ENCODE results near the gene RAD1. TPM values are rescaled to one million over a fixed set of nuclear protein-coding genes. Genes with fewer than 3 reads are reported as not detected.
A peak's percentile ranks its signal among the peaks of the same experiment; 100 is the strongest.

The RAD1 gene
- total RNA-seq, 4 donors from 2014 or later = 11.4 to 29.9 (median 17.7) TPM

DNA sequence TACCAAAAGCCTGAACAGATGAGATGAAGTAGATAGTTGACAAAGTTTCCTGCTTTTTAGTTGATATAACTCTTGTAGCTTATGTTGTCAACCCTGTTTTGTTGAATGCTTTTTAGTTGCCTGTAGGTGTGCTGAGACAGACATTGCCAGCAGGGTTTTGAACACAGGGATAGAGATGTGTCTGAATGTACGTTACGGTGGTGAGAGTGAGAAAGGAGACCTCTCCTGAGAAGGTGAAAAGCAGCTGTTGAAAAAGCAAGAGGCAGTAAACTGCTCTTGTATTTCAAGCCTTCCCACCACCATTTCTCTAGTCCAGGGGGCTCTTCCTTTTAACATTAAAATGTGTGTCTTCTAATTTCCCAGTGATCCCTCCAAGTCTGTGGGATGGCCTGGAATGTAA, 28.7 kb upstream of the RAD1 start:
- Histone ChIP-seq H3K9me3 (no peaks in the 10 kb centered on the region), H3K36me3 (peaks cover 54% of the 10 kb centered on the region), H3K4me3 (no peak overlapping the region), H3K4me1 (no peaks in the 10 kb centered on the region), H3K27me3 (no peaks in the 10 kb centered on the region), H3K27ac (no peak overlapping the region)
- WGBS = 100% methylated on average over 2 of the region's 2 CpGs
- TF ChIP-seq, protein P1, sequence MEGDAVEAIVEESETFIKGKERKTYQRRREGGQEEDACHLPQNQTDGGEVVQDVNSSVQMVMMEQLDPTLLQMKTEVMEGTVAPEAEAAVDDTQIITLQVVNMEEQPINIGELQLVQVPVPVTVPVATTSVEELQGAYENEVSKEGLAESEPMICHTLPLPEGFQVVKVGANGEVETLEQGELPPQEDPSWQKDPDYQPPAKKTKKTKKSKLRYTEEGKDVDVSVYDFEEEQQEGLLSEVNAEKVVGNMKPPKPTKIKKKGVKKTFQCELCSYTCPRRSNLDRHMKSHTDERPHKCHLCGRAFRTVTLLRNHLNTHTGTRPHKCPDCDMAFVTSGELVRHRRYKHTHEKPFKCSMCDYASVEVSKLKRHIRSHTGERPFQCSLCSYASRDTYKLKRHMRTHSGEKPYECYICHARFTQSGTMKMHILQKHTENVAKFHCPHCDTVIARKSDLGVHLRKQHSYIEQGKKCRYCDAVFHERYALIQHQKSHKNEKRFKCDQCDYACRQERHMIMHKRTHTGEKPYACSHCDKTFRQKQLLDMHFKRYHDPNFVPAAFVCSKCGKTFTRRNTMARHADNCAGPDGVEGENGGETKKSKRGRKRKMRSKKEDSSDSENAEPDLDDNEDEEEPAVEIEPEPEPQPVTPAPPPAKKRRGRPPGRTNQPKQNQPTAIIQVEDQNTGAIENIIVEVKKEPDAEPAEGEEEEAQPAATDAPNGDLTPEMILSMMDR (IDR thresholded peaks at IDR 0.05) = no peak
- TF ChIP-seq POLR2A (IDR thresholded peaks at IDR 0.05) = no peak
- no peak for TF ChIP-seq EP300 (IDR thresholded peaks at IDR 0.05)
- DNase-seq (ENCODE audit: low spot score in 2 of 2) = no peak

DNA sequence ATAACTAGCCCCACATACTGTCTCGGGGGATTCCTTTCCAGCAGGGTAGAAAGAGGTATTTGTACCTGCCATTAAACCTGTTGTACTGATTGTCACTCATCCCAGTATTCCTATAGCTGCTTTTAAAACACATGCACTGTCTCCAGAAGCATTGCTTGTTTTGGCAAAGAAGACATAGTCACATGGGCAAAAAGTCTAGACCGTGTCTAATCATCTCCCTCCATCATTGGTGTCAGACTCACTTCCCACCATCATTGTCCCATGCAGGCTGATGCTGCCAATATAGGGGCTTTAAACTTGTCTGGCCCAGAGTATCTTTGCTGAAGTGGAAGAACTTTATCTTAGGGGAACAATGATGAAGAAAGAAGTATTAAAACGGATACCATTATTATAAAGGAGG, 26.6 kb upstream of the RAD1 start:
- DNase-seq (ENCODE audit: low spot score in 2 of 2) = no peak
- Histone ChIP-seq H3K4me3 (no peak overlapping the region), H3K27me3 (no peaks in the 10 kb centered on the region), H3K4me1 (no peaks in the 10 kb centered on the region), H3K27ac (no peak overlapping the region), H3K9me3 (no peaks in the 10 kb centered on the region), H3K36me3 (peaks cover 75% of the 10 kb centered on the region)
- WGBS = 87% methylated on average over 3 of the region's 3 CpGs
- TF ChIP-seq, protein P1 (IDR thresholded peaks at IDR 0.05) = no peak
- no peak for TF ChIP-seq POLR2A (IDR thresholded peaks at IDR 0.05)
- TF ChIP-seq EP300 (IDR thresholded peaks at IDR 0.05) = no peak
- TF ChIP-seq POLR2AphosphoS5 (IDR thresholded peaks at IDR 0.05) = no peak

DNA sequence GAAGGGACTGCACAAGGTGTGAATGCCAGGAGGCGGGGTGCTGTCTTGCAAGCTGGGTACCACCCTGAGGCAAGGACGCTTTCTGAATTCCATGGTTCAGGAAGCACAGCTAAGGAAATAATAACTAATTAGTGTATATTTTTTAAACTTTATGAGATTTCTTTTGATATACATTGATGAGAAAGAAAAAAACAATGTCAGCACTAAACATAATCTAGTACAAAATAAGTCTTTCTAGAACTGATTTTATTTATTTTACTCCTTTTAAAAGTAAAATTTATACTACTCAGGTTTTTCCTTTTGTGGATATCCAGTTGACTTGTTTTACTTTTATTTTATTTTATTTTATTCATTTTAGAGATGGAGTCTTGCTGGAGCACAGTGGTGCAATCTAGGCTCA, 17.6 kb upstream of the RAD1 start:
- DNase-seq (ENCODE audit: low spot score in 2 of 2) = no peak
- no peak for TF ChIP-seq EP300 (IDR thresholded peaks at IDR 0.05)
- TF ChIP-seq, protein P1 (IDR thresholded peaks at IDR 0.05) = no peak
- no peak for TF ChIP-seq POLR2A (IDR thresholded peaks at IDR 0.05)
- TF ChIP-seq POLR2AphosphoS5 (IDR thresholded peaks at IDR 0.05) = no peak
- 63% methylated on average over 2 of the region's 2 CpGs for WGBS

DNA sequence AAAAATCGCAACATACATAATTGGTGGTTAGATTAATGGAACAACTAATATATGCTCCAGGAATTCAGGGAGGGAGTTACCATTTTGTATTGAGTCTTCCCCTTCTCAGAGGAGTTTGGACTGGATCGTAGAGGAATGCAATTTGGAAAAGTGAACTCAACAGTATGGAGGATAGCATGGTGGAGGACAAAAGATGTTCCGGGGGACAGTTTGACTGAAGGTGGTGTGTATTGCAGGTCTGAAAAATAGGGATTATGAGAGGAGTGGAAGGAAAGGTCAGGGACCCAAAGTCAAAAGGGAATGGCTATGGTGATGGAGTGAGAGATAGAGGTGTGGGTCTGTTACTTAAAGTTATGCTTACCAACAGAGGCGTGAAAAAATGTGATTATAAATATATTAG, 15.6 kb upstream of the RAD1 start:
- no peaks in the 10 kb centered on the region for H3K9me3 ChIP-seq
- 66% methylated on average over 4 of the region's 4 CpGs for WGBS
- H3K4me1 ChIP-seq = peaks cover 38% of the 10 kb centered on the region
- peak overlapping the region; percentile 96 for H3K4me3 ChIP-seq
- H3K36me3 ChIP-seq = peaks cover 9% of the 10 kb centered on the region
- no peak for TF ChIP-seq POLR2AphosphoS5 (IDR thresholded peaks at IDR 0.05)
- no peak for TF ChIP-seq EP300 (IDR thresholded peaks at IDR 0.05)
- no peak for TF ChIP-seq POLR2A (IDR thresholded peaks at IDR 0.05)
- TF ChIP-seq, protein P1 (IDR thresholded peaks at IDR 0.05) = no peak
- no peaks in the 10 kb centered on the region for H3K27me3 ChIP-seq
- H3K27ac ChIP-seq = no peak overlapping the region
- DNase-seq (ENCODE audit: low spot score in 2 of 2) = no peak

More for the DNA sequence above, 17.6 kb upstream of the RAD1 start:
- Histone ChIP-seq H3K36me3 (peaks cover 20% of the 10 kb centered on the region), H3K9me3 (no peaks in the 10 kb centered on the region), H3K4me1 (peaks cover 38% of the 10 kb centered on the region), H3K4me3 (no peak overlapping the region), H3K27ac (no peak overlapping the region), H3K27me3 (no peaks in the 10 kb centered on the region)

DNA sequence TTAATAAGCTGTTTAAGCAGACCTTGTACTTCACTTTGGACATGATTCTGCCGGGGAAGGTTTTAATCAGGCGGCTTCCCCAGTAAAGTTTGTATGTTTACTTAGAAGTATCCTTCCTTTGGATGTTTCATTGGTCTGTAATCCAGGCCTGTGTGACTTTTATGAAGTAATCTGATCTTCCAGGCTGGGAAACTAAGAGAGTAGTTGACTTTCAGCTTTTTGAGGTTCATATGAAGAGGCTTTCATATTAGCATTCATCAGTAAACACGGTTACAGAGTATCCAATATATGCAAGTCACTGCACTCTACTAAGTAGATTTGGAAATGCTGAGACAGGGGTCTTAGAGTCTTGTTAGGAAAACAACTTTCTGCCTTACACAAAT, 15.1 kb upstream of the RAD1 start:
- 3% methylated on average over 3 of the region's 3 CpGs for WGBS
- Histone ChIP-seq H3K4me1 (peaks cover 38% of the 10 kb centered on the region), H3K36me3 (peaks cover 13% of the 10 kb centered on the region), H3K4me3 (peak overlapping the region; percentile 96), H3K27ac (peak overlapping the region; percentile 94), H3K27me3 (no peaks in the 10 kb centered on the region), H3K9me3 (no peaks in the 10 kb centered on the region)
- TF ChIP-seq POLR2A (IDR thresholded peaks at IDR 0.05) (no peak), EP300 (IDR thresholded peaks at IDR 0.05) (no peak), POLR2AphosphoS5 (IDR thresholded peaks at IDR 0.05) (no peak)
- TF ChIP-seq, protein P1 (IDR thresholded peaks at IDR 0.05) = no peak
- DNase-seq (ENCODE audit: low spot score in 2 of 2) = no peak
